ENCODE results near the gene CDK5RAP3. TPM values are rescaled to one million over a fixed set of nuclear protein-coding genes. Genes with fewer than 3 reads are reported as not detected.

The CDK5RAP3 gene
- total RNA-seq, 1 donor from 2014 or later: 50.8 TPM

DNA sequence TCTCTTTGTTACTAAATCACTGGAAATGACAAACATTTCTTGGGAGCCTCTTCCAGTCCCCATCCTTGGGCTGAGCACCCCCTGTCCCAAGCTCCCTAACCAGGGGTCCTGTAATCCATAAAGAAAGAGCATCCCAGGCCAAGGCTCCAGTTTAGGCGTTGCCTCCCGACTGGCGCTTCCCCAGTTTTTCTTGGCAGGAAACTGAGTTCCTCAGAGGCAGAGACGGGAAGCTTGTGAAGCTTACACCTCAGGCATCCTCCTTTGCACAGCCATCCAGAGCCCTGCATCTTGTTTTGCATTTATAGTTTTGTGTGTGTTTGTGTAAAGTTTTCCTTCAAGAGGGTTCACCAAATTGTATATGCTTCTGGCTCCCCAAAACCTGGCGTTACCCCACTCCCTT, 59.6 kb downstream of the CDK5RAP3 start:
- DNase-seq (no peak), ATAC-seq (no peak)
- intact Hi-C loops (cut with micrococcal nuclease): no loop called here

Other genes starting within 250 kb of the CDK5RAP3 start
- 0.40 TPM for gene TBX21, start 237.9 kb upstream of the CDK5RAP3 start, total RNA-seq
- gene OSBPL7, start 149.3 kb upstream of the CDK5RAP3 start, total RNA-seq: 4.0 TPM
- 53.5 TPM for gene MRPL10, start 139.6 kb upstream of the CDK5RAP3 start, total RNA-seq
- gene LRRC46, start 139.4 kb upstream of the CDK5RAP3 start, total RNA-seq: not detected
- gene SCRN2, start 129.8 kb upstream of the CDK5RAP3 start, total RNA-seq: 33.8 TPM
- 0.15 TPM for gene SP6, start 120.0 kb upstream of the CDK5RAP3 start, total RNA-seq
- gene SP2, start 74.9 kb upstream of the CDK5RAP3 start, total RNA-seq: 14.1 TPM
- 31.3 TPM for gene PNPO, start 29.5 kb upstream of the CDK5RAP3 start, total RNA-seq
- not detected for gene PRR15L, start 13.2 kb upstream of the CDK5RAP3 start, total RNA-seq
- gene COPZ2, start 66.7 kb downstream of the CDK5RAP3 start, total RNA-seq: 58.2 TPM
- gene NFE2L1, start 77.2 kb downstream of the CDK5RAP3 start, total RNA-seq: 886 TPM
- 37.9 TPM for gene CBX1, start 130.4 kb downstream of the CDK5RAP3 start, total RNA-seq
- 11.1 TPM for gene SNX11, start 136.7 kb downstream of the CDK5RAP3 start, total RNA-seq